Measurements from ENCODE around the gene OPHN1.

OPHN1 gene

GRCh38 chrX:68234171-68234910, 199.0 kb downstream of the OPHN1 start:
- no peak for DNase-seq

GRCh38 chrX:68232206-68232605, 201.1 kb downstream of the OPHN1 start:
- DNase-seq: no peak

- no peak for DNase-seq
Measured at GRCh38 chrX:68209008-68209407, 224.3 kb downstream of the OPHN1 start.

- DNase-seq: no peak
Measured at GRCh38 chrX:68204521-68205038, 228.7 kb downstream of the OPHN1 start.

- no peak for DNase-seq
Measured at GRCh38 chrX:68203646-68204045, 229.6 kb downstream of the OPHN1 start.

GRCh38 chrX:68203211-68203610, 230.1 kb downstream of the OPHN1 start:
- DNase-seq: no peak

GRCh38 chrX:68199062-68199848, 234.0 kb downstream of the OPHN1 start:
- DNase-seq: no peak

GRCh38 chrX:68196939-68197791, 236.1 kb downstream of the OPHN1 start:
- no peak for DNase-seq

- DNase-seq: no peak
Measured at GRCh38 chrX:68195561-68195960, 237.7 kb downstream of the OPHN1 start.

GRCh38 chrX:68193786-68194185, 239.5 kb downstream of the OPHN1 start:
- no peak for DNase-seq

- no peak for DNase-seq
Measured at GRCh38 chrX:68193234-68193633, 240.1 kb downstream of the OPHN1 start.

- no peak for DNase-seq
Measured at GRCh38 chrX:68190799-68191198, 242.5 kb downstream of the OPHN1 start.

- DNase-seq: no peak
Measured at GRCh38 chrX:68186552-68187262, 246.6 kb downstream of the OPHN1 start.

GRCh38 chrX:68185161-68185560, 248.1 kb downstream of the OPHN1 start:
- DNase-seq: no peak

- no peak for DNase-seq
Measured at GRCh38 chrX:68183612-68184214, 249.6 kb downstream of the OPHN1 start.

- no peak for DNase-seq
Measured at GRCh38 chrX:68180579-68180978, 252.7 kb downstream of the OPHN1 start.

GRCh38 chrX:68179355-68179754, 253.9 kb downstream of the OPHN1 start:
- DNase-seq: no peak

GRCh38 chrX:68177542-68177941, 255.8 kb downstream of the OPHN1 start:
- no peak for DNase-seq

GRCh38 chrX:68175562-68175961, 257.7 kb downstream of the OPHN1 start:
- no peak for DNase-seq

GRCh38 chrX:68163441-68163840, 269.9 kb downstream of the OPHN1 start:
- no peak for DNase-seq

GRCh38 chrX:68147848-68148247, 285.4 kb downstream of the OPHN1 start:
- DNase-seq: no peak

- no peak for DNase-seq
Measured at GRCh38 chrX:68146054-68146453, 287.2 kb downstream of the OPHN1 start.

Data from activated T-cell treated with anti-CD3 and anti-CD28 coated beads, Interleukin-2, amount 50 U/mL, for 1 hour (primary cell).